Islet of Langerhans (tissue), 1 donor: Measurements from ENCODE around the gene KRTAP5-3.

Source experiments
- FAIRE-seq: peaks from one replicate; lab custom pipeline; 2011; peaks lifted over from hg19 to GRCh38; lab: Jason Lieb, UNC

KRTAP5-3 gene

GRCh38 chr11:1563697-1564534 is 44.3 kb downstream of the KRTAP5-3 start:
- no peak for FAIRE-seq

GRCh38 chr11:1563149-1563638 is 45.1 kb downstream of the KRTAP5-3 start:
- FAIRE-seq = no peak

GRCh38 chr11:1562469-1563148 is 45.7 kb downstream of the KRTAP5-3 start:
- no peak for FAIRE-seq

GRCh38 chr11:1561955-1562354 is 46.3 kb downstream of the KRTAP5-3 start:
- no peak for FAIRE-seq

GRCh38 chr11:1561266-1561665 is 47.0 kb downstream of the KRTAP5-3 start:
- no peak for FAIRE-seq

GRCh38 chr11:1560649-1561251 is 47.5 kb downstream of the KRTAP5-3 start:
- no peak for FAIRE-seq

GRCh38 chr11:1560002-1560648 is 48.1 kb downstream of the KRTAP5-3 start:
- no peak for FAIRE-seq

GRCh38 chr11:1559111-1559951 is 48.9 kb downstream of the KRTAP5-3 start:
- no peak for FAIRE-seq

GRCh38 chr11:1558775-1559110 is 49.5 kb downstream of the KRTAP5-3 start:
- no peak for FAIRE-seq

GRCh38 chr11:1557904-1558774 is 50.1 kb downstream of the KRTAP5-3 start:
- no peak for FAIRE-seq
